Transverse colon (tissue), 4 donors: ENCODE measurements around the gene ZNF197.

Source experiments
- CTCF ChIP-seq, 5 experiments: fragments of 200-600 bp in 3 of 5; fragments of 450-650 bp in 2 of 5; sonication (generic) in 3 of 5; IDR thresholded peaks; 1 replicate in 2 of 5; 2 replicates in 3 of 5; pipeline ENCODE4 v1.5.1; 2016 to 2017; ENCODE audit warnings: antibody characterized with exemption in 5 of 5, inconsistent platforms in 3 of 5, mild to moderate bottlenecking in 2 of 5, moderate library complexity in 1 of 5
- EP300 ChIP-seq: sonication (generic); formaldehyde crosslinking; IDR thresholded peaks from one replicate; pipeline ENCODE4 v1.6.1; 2017; ENCODE audit warnings: antibody characterized with exemption, low read depth
- POLR2A ChIP-seq: fragments of 450-650 bp; IDR thresholded peaks from one replicate; pipeline ENCODE4 v1.6.1; 2016; ENCODE audit warnings: antibody characterized with exemption, mild to moderate bottlenecking, moderate library complexity
- POLR2AphosphoS5 ChIP-seq, 3 donors: sonication (generic); formaldehyde crosslinking; IDR thresholded peaks; one replicate each; pipeline ENCODE4 v1.6.1; 2016; ENCODE audit warnings: antibody characterized with exemption in 3 of 3

DNA sequence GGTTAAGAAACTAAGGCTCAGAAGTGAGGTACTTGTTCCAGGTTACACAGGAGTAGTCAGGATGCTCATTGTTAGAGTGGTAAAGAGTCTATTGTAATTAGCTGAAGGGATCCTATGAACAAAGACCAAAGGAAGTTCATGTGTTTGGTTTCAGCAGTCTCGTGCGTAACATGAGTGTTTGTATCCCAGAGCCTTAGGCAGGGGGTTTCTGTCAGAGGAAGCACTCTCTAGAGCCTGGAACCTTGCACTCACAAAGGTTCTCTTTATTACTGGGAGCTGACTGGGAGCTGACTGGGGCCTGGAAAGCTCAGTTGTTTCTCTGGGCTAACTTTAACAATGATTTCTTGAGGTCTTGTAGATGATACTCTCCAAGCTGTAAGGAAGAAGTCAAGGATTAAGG, 3.9 kb downstream of the ZNF197 start:
- no peak for TF ChIP-seq POLR2A
- no peak for TF ChIP-seq POLR2AphosphoS5 (IDR thresholded peaks at IDR 0.05)
- TF ChIP-seq EP300: no peak
- TF ChIP-seq CTCF (IDR thresholded peaks at IDR 0.05): no peak
